ENCODE data around the gene NRTN. TPM values are rescaled to one million over a fixed set of nuclear protein-coding genes. Genes with fewer than 3 reads are reported as not detected.
A peak's percentile ranks its signal among the peaks of the same experiment; 100 is the strongest.

The NRTN gene
- total and polyA plus RNA-seq, 2 experiments from 2014 or later: not detected

DNA sequence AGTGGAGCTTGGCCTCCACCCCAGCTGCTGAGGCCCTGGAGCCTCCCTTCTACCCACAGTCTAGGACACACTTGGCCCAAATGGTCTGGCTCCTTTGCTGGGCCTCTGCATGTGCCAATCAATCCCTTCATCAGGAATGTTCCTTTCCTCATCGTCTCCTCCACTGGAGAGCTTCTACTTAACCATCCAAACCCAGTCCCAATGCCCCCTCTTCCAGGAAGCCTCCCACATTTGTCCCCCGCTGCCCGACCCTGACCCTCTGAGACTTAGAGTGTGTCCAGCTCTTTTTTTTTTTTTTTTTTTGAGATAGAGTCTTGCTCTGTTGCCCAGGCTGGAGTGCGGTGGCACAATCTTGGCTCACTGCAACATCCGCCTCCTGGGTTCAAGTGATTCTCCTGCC lies 16.4 kb upstream of the NRTN start:
- no peak overlapping the region for H2AFZ ChIP-seq
- no peak overlapping the region for H3K27ac ChIP-seq
- 89 to 93% methylated on average over 4 to 5 of the region's 5 CpGs for whole genome bisulfite sequencing, 2 experiments (ENCODE audit: low coverage in 1 of 2, low lambda C conversion rate in 2 of 2, missing lambda C conversion rate in 2 of 2)
- no peaks in the 10 kb centered on the region for H3F3A ChIP-seq (ENCODE audit: insufficient read depth)
- no peaks in the 10 kb centered on the region for H3K4me1 ChIP-seq (ENCODE audit: insufficient read depth)
- no peaks in the 10 kb centered on the region for H3K9me2 ChIP-seq (ENCODE audit: insufficient read depth)
- no peaks in the 10 kb centered on the region for H3K27me3 ChIP-seq (replicated peaks; ENCODE audit: insufficient read depth)
- no peak overlapping the region for H3K9ac ChIP-seq
- no peak overlapping the region for H3K4me2 ChIP-seq (ENCODE audit: unreplicated experiment)
- in situ Hi-C loops (cut with MboI): no loop called here
- H4K20me1 ChIP-seq (ENCODE audit: insufficient read depth): no peaks in the 10 kb centered on the region
- H3K4me3 ChIP-seq: no peak overlapping the region
- peaks cover 6% of the 10 kb centered on the region; the same call in 1 of the 2 replicates for H3K36me3 ChIP-seq (ENCODE audit: low read depth)
- H3K9me3 ChIP-seq (ENCODE audit: low read depth): no peaks in the 10 kb centered on the region
- no peak for DNase-seq
- TF ChIP-seq EZH2 (IDR thresholded peaks at IDR 0.05; ENCODE audit: insufficient read depth, poor library complexity, severe bottlenecking) (no peak), EZH2phosphoT487 (IDR thresholded peaks at IDR 0.05; ENCODE audit: insufficient read depth, low read depth) (no peak)
- H3K79me2 ChIP-seq (ENCODE audit: insufficient read depth): peaks cover 15% of the 10 kb centered on the region

DNA sequence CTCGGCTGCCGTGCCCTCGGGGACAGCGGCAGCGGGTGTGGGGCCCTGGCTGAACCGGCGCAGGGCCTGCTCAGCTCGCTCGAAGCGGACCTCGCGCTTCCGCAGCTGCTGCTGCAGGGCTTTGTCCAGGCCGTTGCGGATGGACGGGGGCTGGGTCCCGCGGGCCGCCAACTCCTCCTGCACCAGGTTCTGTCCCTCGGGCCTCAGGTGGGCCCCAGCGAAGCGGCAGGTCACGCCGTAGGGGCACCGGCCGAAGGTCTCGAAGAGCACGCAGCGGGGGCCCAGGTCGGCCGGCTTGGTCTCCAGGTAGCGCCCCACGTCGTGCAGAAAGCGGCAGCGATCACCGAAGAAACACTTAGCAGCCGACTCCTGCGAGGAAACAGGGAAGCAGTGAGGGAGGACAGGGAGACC lies 15.5 kb upstream of the NRTN start:
- TF ChIP-seq EZH2phosphoT487 (IDR thresholded peaks at IDR 0.05; ENCODE audit: insufficient read depth, low read depth) (no peak), EZH2 (IDR thresholded peaks at IDR 0.05; ENCODE audit: insufficient read depth, poor library complexity, severe bottlenecking) (no peak)
- Histone ChIP-seq H3K27ac (no peak overlapping the region), H3K4me2 (ENCODE audit: unreplicated experiment) (no peak overlapping the region), H3F3A (ENCODE audit: insufficient read depth) (no peaks in the 10 kb centered on the region), H3K9me2 (ENCODE audit: insufficient read depth) (no peaks in the 10 kb centered on the region), H3K4me1 (ENCODE audit: insufficient read depth) (no peaks in the 10 kb centered on the region), H3K36me3 (ENCODE audit: low read depth) (peaks cover 6% of the 10 kb centered on the region; the same call in 1 of the 2 replicates), H3K27me3 (replicated peaks; ENCODE audit: insufficient read depth) (no peaks in the 10 kb centered on the region), H3K79me2 (ENCODE audit: insufficient read depth) (peaks cover 15% of the 10 kb centered on the region), H3K9me3 (ENCODE audit: low read depth) (no peaks in the 10 kb centered on the region), H2AFZ (no peak overlapping the region), H3K4me3 (no peak overlapping the region), H3K9ac (no peak overlapping the region), H4K20me1 (ENCODE audit: insufficient read depth) (no peaks in the 10 kb centered on the region)
- in situ Hi-C loops (cut with MboI): no loop called here
- no peak for DNase-seq
- WGBS, 2 experiments (ENCODE audit: low coverage in 1 of 2, low lambda C conversion rate in 2 of 2, missing lambda C conversion rate in 2 of 2): 93 to 95% methylated on average over 34 to 39 of the region's 39 CpGs

DNA sequence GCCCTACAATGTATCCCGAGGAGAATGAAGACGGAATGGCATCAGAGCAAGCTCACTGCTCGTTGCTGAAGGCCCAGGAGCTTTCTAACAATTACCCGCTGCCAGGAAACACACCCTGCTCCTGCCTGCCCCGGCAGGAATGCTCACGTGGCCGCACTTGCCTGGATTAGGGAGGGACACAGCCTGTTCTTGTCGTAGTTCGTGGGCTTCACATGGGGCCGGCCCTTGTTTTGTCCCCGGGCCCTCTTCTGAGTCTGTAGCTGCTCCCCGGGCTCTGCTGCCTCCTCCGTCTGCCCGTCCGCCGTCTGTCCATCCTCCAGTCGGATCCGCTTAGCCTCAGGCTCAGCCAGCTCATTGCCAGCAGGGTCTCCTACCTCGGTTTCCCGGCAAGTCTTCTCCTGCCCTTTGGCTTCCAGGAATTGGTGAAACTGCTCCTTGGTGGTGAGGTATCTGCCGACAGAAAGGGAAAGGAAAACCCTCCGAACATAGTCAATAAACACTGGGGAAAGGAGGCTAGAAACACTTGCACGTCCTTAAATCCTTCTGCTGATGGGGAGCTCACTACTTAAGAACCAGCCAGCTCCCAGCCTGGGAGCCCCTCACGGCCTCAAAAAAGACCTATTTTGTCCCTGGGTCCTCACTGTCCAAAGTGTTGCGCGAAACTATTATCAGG lies 14.8 kb upstream of the NRTN start:
- Histone ChIP-seq H3F3A (ENCODE audit: insufficient read depth) (no peaks in the 10 kb centered on the region), H3K9ac (peak overlapping the region; percentile 94), H3K9me3 (ENCODE audit: low read depth) (no peaks in the 10 kb centered on the region), H3K27ac (no peak overlapping the region), H3K36me3 (ENCODE audit: low read depth) (peaks cover 6% of the 10 kb centered on the region; the same call in 1 of the 2 replicates), H3K4me1 (ENCODE audit: insufficient read depth) (no peaks in the 10 kb centered on the region), H3K4me3 (peak overlapping the region; percentile 88), H4K20me1 (ENCODE audit: insufficient read depth) (no peaks in the 10 kb centered on the region), H3K27me3 (replicated peaks; ENCODE audit: insufficient read depth) (no peaks in the 10 kb centered on the region), H3K9me2 (ENCODE audit: insufficient read depth) (no peaks in the 10 kb centered on the region), H3K79me2 (ENCODE audit: insufficient read depth) (peaks cover 15% of the 10 kb centered on the region), H2AFZ (no peak overlapping the region; the same call in 1 of the 2 replicates), H3K4me2 (ENCODE audit: unreplicated experiment) (peak overlapping the region; percentile 94)
- in situ Hi-C loops (cut with MboI): no loop called here
- 69 to 71% methylated on average over 26 of the region's 26 CpGs for WGBS, 2 experiments (ENCODE audit: low coverage in 1 of 2, low lambda C conversion rate in 2 of 2, missing lambda C conversion rate in 2 of 2)
- no peak for TF ChIP-seq EZH2 (IDR thresholded peaks at IDR 0.05; ENCODE audit: insufficient read depth, poor library complexity, severe bottlenecking)
- no peak for TF ChIP-seq EZH2phosphoT487 (IDR thresholded peaks at IDR 0.05; ENCODE audit: insufficient read depth, low read depth)
- DNase-seq: no peak

DNA sequence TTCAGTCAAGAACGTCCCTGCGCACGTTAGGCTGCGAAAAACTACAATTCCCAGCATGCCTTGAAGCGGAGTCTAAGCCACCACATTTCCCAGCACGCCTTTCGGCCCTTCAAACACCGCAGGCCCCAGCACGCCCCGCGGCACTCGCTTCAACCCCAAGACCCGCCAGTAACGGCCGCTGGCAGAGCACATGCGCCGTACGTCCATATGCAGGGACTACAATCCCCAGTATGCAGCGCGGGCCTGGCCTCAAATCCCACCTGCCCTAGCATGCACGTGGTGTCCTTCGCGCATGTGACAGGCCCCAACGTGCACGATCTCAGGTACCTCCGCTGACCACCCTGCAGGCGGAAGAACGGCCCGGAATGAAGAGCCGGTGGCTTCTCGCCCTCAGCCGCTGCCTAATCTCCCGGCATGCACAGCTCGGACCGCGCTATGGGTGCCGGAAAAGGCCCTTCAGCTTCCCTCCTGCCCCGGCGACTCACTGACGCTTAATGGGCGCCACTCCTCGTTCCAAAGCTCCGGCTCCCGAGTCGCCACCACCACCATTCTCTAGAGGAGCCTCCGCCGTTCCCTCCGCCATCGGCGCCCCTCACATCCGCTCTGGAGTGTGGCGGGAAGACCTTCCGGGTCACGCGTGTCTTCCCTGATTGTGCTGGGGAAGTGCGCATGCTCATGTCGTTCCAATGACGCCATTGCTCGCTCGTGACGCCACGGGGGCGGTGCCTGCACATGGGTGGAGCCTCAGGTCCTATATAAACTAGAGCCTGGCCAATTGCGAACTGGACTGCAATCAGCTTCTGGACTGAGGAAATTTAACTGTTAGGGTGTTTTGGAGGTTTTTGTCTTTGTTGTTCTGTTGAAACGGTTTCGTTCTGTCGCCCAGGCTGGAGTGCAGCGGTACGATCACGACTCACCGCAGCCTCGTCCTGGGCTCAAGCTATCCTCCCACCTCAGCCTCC lies 14.0 kb upstream of the NRTN start, which contains the start of gene DUS3L:
Gene DUS3L, minus strand, starts transcription at position 605 of the 962 bp plus-strand sequence. Its CDS starts 22 bp downstream, at position 583.
- WGBS, 2 experiments (ENCODE audit: low coverage in 1 of 2, low lambda C conversion rate in 2 of 2, missing lambda C conversion rate in 2 of 2): 10 to 12% methylated on average over 71 to 72 of the region's 72 CpGs

More for the DNA sequence above, 14.0 kb upstream of the NRTN start, which contains the start of gene DUS3L:
- H3K27ac ChIP-seq: peak within 1 kb of the TSS; percentile 91
- peak within 1 kb of the TSS; percentile 81 for H2AFZ ChIP-seq
- no peaks in the 10 kb centered on the region for H3K4me1 ChIP-seq (ENCODE audit: insufficient read depth)
- peak; percentile 99 for DNase-seq
- peak within 1 kb of the TSS; percentile 88 for H3K4me3 ChIP-seq
- TF ChIP-seq EZH2 (IDR thresholded peaks at IDR 0.05; ENCODE audit: insufficient read depth, poor library complexity, severe bottlenecking) (no peak), EZH2phosphoT487 (IDR thresholded peaks at IDR 0.05; ENCODE audit: insufficient read depth, low read depth) (no peak)
- H3K27me3 ChIP-seq (replicated peaks; ENCODE audit: insufficient read depth): no peaks in the 10 kb centered on the region
- peaks cover 15% of the 10 kb centered on the region for H3K79me2 ChIP-seq (ENCODE audit: insufficient read depth)
- peak within 1 kb of the TSS; percentile 94 for H3K9ac ChIP-seq
- peaks cover 6% of the 10 kb centered on the region; the same call in 1 of the 2 replicates for H3K36me3 ChIP-seq (ENCODE audit: low read depth)
- H3K4me2 ChIP-seq (ENCODE audit: unreplicated experiment): peak within 1 kb of the TSS; percentile 94
- H3K9me2 ChIP-seq (ENCODE audit: insufficient read depth): no peaks in the 10 kb centered on the region
- H3K9me3 ChIP-seq (ENCODE audit: low read depth): no peaks in the 10 kb centered on the region
- no peaks in the 10 kb centered on the region for H3F3A ChIP-seq (ENCODE audit: insufficient read depth)
- in situ Hi-C loops (cut with MboI): no loop called here
- no peaks in the 10 kb centered on the region for H4K20me1 ChIP-seq (ENCODE audit: insufficient read depth)

Data from GM23248 (cell line).